T-helper 1 cell treated with Interleukin-12 subunit alpha and Interleukin-12 subunit beta and Interleukin-4 antibody, amounts not matched to agents 30 μg/mL and 1 μg/mL, for 36 hours (primary cell): Measurements from ENCODE around the gene ONECUT1.
A peak's percentile ranks its signal among the peaks of the same experiment; 100 is the strongest.

Experiments used
- H3K27ac Mint-ChIP-seq: one replicate; pipeline ENCODE4 v1.8.0; 2021; ENCODE audit warnings: mild to moderate bottlenecking, mixed read lengths
- H3K27me3 Mint-ChIP-seq: one replicate; pipeline ENCODE4 v1.8.0; 2021; ENCODE audit warnings: low read depth, mixed read lengths
- H3K36me3 Mint-ChIP-seq: one replicate; pipeline ENCODE4 v1.8.0; 2021; ENCODE audit warnings: low read depth, mixed read lengths
- H3K4me1 Mint-ChIP-seq: one replicate; pipeline ENCODE4 v1.8.0; 2021; ENCODE audit warnings: low read depth, mixed read lengths
- H3K4me3 Mint-ChIP-seq: one replicate; pipeline ENCODE4 v1.8.0; 2021; ENCODE audit warnings: mild to moderate bottlenecking, moderate library complexity, mixed read lengths
- H3K9me3 Mint-ChIP-seq: one replicate; pipeline ENCODE4 v1.8.0; 2021; ENCODE audit warnings: mixed read lengths

ONECUT1 gene

GRCh38 chr15:52733696-52734255 is 56.4 kb downstream of the ONECUT1 start:
- Mint-ChIP-seq H3K27ac (no peak overlapping the region), H3K36me3 (no peaks in the 10 kb centered on the region), H3K27me3 (peaks cover 1% of the 10 kb centered on the region), H3K4me1 (peaks cover 27% of the 10 kb centered on the region), H3K4me3 (no peak overlapping the region), H3K9me3 (no peaks in the 10 kb centered on the region)

- Mint-ChIP-seq H3K36me3 (no peaks in the 10 kb centered on the region), H3K27me3 (no peaks in the 10 kb centered on the region), H3K4me1 (peaks cover 28% of the 10 kb centered on the region), H3K4me3 (no peak overlapping the region), H3K27ac (no peak overlapping the region), H3K9me3 (no peaks in the 10 kb centered on the region)
These were observed 57.0 kb downstream of the ONECUT1 start for GRCh38 chr15:52733088-52733487.

- Mint-ChIP-seq H3K27me3 (no peaks in the 10 kb centered on the region), H3K4me1 (peaks cover 28% of the 10 kb centered on the region), H3K27ac (no peak overlapping the region), H3K9me3 (no peaks in the 10 kb centered on the region), H3K4me3 (no peak overlapping the region), H3K36me3 (no peaks in the 10 kb centered on the region)
These were observed 57.6 kb downstream of the ONECUT1 start for GRCh38 chr15:52732551-52732950.

GRCh38 chr15:52731732-52732470 is 58.2 kb downstream of the ONECUT1 start:
- Mint-ChIP-seq H3K4me3 (no peak overlapping the region), H3K27me3 (no peaks in the 10 kb centered on the region), H3K9me3 (no peaks in the 10 kb centered on the region), H3K36me3 (no peaks in the 10 kb centered on the region), H3K27ac (no peak overlapping the region), H3K4me1 (peaks cover 28% of the 10 kb centered on the region)

- Mint-ChIP-seq H3K4me1 (peaks cover 28% of the 10 kb centered on the region), H3K4me3 (no peak overlapping the region), H3K27ac (no peak overlapping the region), H3K27me3 (no peaks in the 10 kb centered on the region), H3K36me3 (no peaks in the 10 kb centered on the region), H3K9me3 (no peaks in the 10 kb centered on the region)
These were observed 59.1 kb downstream of the ONECUT1 start for GRCh38 chr15:52731004-52731403.

DNA sequence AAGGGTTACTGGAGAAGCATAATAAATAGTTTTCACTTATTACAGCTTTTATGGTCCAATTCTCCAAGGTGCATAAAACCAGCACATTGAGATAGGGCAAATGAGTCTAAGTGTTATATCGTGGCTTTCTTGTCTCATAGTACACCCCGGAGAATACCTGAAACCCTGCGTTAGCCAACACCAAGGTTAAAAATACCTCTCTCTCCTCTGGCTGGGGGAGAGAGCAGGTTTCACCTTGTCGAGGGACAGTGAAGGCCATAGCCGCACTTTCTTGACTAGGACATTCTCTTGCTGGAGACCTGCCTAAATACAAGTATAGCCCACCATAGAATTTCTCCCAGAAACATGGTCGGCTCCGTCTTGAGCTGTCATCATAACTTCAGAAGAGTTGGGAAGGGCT is 59.5 kb downstream of the ONECUT1 start:
- no peaks in the 10 kb centered on the region for H3K27me3 Mint-ChIP-seq
- H3K4me1 Mint-ChIP-seq = peaks cover 28% of the 10 kb centered on the region
- H3K9me3 Mint-ChIP-seq = no peaks in the 10 kb centered on the region
- H3K36me3 Mint-ChIP-seq = no peaks in the 10 kb centered on the region
- H3K27ac Mint-ChIP-seq = no peak overlapping the region
- no peak overlapping the region for H3K4me3 Mint-ChIP-seq

- Mint-ChIP-seq H3K27ac (peak overlapping the region; percentile 47), H3K27me3 (no peaks in the 10 kb centered on the region), H3K36me3 (no peaks in the 10 kb centered on the region), H3K9me3 (no peaks in the 10 kb centered on the region), H3K4me1 (peaks cover 26% of the 10 kb centered on the region), H3K4me3 (no peak overlapping the region)
These were observed 60.0 kb downstream of the ONECUT1 start for GRCh38 chr15:52730173-52730572.

DNA sequence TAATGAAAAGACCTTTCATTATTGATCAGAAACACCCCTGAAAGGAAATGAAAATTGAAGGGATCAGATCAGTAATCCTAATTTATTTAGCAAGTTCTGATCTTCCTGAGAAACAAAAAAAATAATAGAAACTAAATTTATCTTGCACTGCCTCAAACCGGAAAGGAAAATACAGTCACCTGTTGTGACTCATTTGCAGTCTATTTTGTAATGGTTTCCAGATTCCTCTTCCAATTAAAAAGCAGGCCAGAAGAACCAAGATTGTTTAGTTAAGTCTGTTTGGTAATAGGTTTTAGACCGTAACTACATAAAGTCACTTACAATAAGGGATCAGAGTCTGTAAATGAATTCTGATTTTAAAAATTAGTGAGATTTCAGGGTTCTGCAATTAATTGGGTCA is 61.2 kb downstream of the ONECUT1 start:
- H3K4me3 Mint-ChIP-seq = no peak overlapping the region
- H3K4me1 Mint-ChIP-seq = peaks cover 22% of the 10 kb centered on the region
- no peaks in the 10 kb centered on the region for H3K27me3 Mint-ChIP-seq
- no peak overlapping the region for H3K27ac Mint-ChIP-seq
- no peaks in the 10 kb centered on the region for H3K36me3 Mint-ChIP-seq
- H3K9me3 Mint-ChIP-seq = no peaks in the 10 kb centered on the region

GRCh38 chr15:52727815-52728214 is 62.3 kb downstream of the ONECUT1 start:
- H3K9me3 Mint-ChIP-seq = no peaks in the 10 kb centered on the region
- no peaks in the 10 kb centered on the region for H3K36me3 Mint-ChIP-seq
- peaks cover 2% of the 10 kb centered on the region for H3K27me3 Mint-ChIP-seq
- H3K4me3 Mint-ChIP-seq = no peak overlapping the region
- peaks cover 13% of the 10 kb centered on the region for H3K4me1 Mint-ChIP-seq
- no peak overlapping the region for H3K27ac Mint-ChIP-seq

GRCh38 chr15:52726195-52726594 is 63.9 kb downstream of the ONECUT1 start:
- Mint-ChIP-seq H3K27me3 (peaks cover 4% of the 10 kb centered on the region), H3K27ac (no peak overlapping the region), H3K9me3 (no peaks in the 10 kb centered on the region), H3K4me3 (no peak overlapping the region), H3K36me3 (no peaks in the 10 kb centered on the region), H3K4me1 (peaks cover 13% of the 10 kb centered on the region)

DNA sequence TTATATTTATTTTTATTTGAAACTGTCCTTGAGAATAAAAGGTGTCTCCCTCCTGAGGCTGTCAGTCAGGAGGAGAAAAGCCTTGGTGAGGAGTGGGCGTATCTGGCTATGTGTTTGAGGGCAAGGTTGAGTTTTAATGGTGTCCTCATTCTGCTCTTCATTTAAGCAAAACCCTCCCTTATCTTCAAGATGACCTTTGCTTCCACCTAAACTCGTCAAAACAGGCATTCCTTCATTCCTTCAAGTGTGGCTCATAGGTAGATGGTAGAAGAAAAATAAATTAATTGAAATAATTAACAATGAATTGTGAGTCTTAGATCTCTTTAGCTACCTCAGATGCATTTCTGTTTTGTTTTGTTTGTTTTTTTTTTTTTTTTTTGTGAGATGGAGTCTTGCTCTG is 71.6 kb downstream of the ONECUT1 start:
- peaks cover 4% of the 10 kb centered on the region for H3K27me3 Mint-ChIP-seq
- no peak overlapping the region for H3K4me3 Mint-ChIP-seq
- H3K4me1 Mint-ChIP-seq = no peaks in the 10 kb centered on the region
- no peaks in the 10 kb centered on the region for H3K36me3 Mint-ChIP-seq
- H3K27ac Mint-ChIP-seq = no peak overlapping the region
- H3K9me3 Mint-ChIP-seq = no peaks in the 10 kb centered on the region

DNA sequence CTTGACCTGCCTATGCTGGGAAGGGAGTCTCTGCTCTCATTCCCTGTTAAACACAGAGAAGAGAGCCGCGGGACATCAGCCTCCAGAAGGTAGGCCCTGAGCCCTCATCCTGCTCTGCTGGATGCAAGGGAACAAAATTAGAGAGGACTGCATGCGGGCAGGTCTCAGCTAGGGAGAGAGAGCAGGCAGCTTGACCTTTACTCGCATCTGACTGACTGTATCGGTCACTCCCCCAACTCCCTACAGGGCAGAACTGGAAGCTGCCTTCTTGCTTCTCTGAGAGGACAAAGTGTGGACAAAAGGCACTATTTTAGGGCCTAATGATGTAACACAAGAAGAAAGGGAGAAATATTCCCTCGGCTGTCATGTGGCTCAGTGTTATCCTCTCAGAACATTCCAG is 72.2 kb downstream of the ONECUT1 start:
- Mint-ChIP-seq H3K4me3 (no peak overlapping the region), H3K4me1 (no peaks in the 10 kb centered on the region), H3K27ac (no peak overlapping the region), H3K27me3 (peaks cover 3% of the 10 kb centered on the region), H3K36me3 (no peaks in the 10 kb centered on the region), H3K9me3 (no peaks in the 10 kb centered on the region)

DNA sequence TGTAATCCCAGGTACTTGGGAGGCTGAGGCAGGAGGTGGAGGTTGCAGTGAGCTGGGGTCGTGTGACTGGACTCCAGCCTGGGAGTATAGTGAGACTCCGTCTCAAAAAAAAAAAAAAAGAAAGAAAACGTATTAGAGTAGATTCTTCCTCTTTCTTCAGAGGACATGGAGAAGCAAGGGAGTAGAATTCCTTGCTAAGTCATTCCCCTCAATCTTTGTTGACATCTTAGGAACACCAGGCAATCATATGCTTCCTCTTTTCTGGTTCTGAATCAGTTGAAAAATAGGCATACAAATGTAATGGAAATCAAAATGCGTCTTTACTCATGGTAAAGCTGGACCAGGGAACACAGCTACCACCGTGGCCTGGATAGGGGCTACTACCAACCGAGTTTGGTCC is 72.7 kb downstream of the ONECUT1 start:
- no peaks in the 10 kb centered on the region for H3K27me3 Mint-ChIP-seq
- H3K27ac Mint-ChIP-seq = no peak overlapping the region
- H3K9me3 Mint-ChIP-seq = no peaks in the 10 kb centered on the region
- no peaks in the 10 kb centered on the region for H3K36me3 Mint-ChIP-seq
- no peak overlapping the region for H3K4me3 Mint-ChIP-seq
- no peaks in the 10 kb centered on the region for H3K4me1 Mint-ChIP-seq

DNA sequence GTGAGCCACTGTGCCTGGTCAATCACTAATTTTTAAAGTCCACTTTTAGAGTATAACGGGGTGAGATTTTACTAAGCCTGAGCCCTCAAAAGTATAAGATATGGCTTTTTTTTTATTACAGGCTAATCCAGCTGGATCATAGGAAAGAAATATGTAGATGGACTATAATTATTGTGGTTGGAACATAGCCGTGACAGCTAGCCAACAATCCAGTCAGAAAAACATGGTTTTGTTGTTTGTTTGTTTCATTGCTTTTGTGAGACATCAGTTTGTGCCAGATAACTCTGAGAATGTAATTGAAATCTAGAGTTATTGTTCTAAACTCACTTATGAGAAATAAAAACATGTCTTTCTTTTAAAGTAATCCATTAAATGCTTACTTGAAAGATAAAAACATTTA is 73.6 kb downstream of the ONECUT1 start:
- H3K27ac Mint-ChIP-seq = no peak overlapping the region
- no peaks in the 10 kb centered on the region for H3K9me3 Mint-ChIP-seq
- H3K36me3 Mint-ChIP-seq = no peaks in the 10 kb centered on the region
- H3K4me3 Mint-ChIP-seq = no peak overlapping the region
- no peaks in the 10 kb centered on the region for H3K4me1 Mint-ChIP-seq
- no peaks in the 10 kb centered on the region for H3K27me3 Mint-ChIP-seq

DNA sequence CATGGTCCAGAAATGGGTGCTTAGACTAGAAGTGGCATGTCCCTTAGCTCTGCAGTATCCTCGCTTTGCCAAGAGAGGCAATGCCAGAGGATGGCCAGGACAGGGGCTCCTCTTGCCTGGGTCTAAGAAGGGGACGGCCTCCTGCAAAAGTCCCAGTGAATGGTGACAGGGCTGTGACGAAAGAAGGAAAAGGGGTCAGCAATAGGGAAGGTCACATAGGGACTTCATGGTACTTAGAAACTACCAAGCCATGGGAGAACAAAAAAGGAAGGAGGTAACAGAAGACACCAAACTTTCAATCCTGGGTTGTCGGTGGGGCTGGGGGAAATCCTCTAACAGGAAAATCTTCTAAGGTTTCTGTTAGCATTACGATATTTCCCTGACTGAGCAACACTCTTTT is 74.7 kb downstream of the ONECUT1 start:
- Mint-ChIP-seq H3K9me3 (no peaks in the 10 kb centered on the region), H3K27ac (no peak overlapping the region), H3K4me1 (peaks cover 2% of the 10 kb centered on the region), H3K4me3 (no peak overlapping the region), H3K36me3 (no peaks in the 10 kb centered on the region), H3K27me3 (no peaks in the 10 kb centered on the region)
